GF-D8 (cell line): ENCODE results near the gene NLRC5.

Source experiments
- DNase-seq: peaks from one replicate; lab custom pipeline; 2025; lab: John Stamatoyannopoulos, UW

The NLRC5 gene, protein sequence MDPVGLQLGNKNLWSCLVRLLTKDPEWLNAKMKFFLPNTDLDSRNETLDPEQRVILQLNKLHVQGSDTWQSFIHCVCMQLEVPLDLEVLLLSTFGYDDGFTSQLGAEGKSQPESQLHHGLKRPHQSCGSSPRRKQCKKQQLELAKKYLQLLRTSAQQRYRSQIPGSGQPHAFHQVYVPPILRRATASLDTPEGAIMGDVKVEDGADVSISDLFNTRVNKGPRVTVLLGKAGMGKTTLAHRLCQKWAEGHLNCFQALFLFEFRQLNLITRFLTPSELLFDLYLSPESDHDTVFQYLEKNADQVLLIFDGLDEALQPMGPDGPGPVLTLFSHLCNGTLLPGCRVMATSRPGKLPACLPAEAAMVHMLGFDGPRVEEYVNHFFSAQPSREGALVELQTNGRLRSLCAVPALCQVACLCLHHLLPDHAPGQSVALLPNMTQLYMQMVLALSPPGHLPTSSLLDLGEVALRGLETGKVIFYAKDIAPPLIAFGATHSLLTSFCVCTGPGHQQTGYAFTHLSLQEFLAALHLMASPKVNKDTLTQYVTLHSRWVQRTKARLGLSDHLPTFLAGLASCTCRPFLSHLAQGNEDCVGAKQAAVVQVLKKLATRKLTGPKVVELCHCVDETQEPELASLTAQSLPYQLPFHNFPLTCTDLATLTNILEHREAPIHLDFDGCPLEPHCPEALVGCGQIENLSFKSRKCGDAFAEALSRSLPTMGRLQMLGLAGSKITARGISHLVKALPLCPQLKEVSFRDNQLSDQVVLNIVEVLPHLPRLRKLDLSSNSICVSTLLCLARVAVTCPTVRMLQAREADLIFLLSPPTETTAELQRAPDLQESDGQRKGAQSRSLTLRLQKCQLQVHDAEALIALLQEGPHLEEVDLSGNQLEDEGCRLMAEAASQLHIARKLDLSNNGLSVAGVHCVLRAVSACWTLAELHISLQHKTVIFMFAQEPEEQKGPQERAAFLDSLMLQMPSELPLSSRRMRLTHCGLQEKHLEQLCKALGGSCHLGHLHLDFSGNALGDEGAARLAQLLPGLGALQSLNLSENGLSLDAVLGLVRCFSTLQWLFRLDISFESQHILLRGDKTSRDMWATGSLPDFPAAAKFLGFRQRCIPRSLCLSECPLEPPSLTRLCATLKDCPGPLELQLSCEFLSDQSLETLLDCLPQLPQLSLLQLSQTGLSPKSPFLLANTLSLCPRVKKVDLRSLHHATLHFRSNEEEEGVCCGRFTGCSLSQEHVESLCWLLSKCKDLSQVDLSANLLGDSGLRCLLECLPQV (N-terminal part only)

DNA sequence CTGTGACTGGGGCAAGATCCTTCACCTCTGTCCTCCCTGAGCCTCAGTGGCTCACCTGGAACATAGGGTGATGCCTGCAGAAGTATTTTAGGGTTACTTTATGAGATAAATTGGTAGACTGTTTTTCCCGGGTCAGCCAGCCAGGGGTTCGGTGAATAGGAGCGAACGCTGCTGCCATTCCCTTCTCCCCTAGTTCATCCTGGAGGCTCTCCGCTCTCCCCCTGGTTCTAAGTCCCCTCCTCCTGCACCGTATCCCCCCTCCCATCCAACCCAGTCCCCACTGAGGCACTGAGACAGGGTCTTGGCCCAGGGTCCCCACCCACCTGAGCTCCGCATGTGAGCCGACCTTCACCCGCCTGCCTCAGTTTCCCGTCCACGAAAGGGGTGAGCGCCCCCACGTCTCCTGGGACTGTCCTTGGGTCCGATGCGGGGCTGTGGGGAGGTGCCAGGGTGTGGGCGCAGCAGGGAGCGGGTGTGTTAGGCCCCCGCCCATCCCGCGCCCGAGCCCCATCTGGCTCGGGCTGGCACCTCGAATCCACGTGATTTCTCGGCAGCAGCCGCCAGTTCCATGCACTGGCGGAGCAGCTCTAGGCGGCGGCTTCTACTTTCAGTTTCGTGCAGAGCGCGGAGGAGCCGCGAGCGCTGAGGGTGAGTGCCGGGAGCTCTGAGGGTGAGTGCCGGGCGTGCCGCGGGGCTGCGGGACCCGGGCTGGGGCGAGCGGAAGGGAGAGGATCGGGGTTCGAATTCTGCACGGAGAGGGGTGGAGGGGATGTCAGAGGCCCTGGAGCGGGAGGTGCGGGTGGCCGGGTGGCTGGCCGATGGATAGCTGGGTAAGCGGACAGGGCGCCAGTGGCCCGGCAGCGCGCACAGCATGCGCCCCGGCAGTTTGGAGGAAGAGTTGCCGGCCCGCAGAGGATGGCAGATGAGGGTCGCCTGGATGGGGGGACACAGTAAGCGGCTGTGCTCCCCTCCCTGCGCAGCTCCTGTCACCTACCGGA, at the start of gene NLRC5:
Gene NLRC5, plus strand, starts transcription at position 610 of the 998 bp plus-strand sequence. CDS start 31,156 bp downstream, outside the sequence.
- peak; percentile 59 for DNase-seq

DNA sequence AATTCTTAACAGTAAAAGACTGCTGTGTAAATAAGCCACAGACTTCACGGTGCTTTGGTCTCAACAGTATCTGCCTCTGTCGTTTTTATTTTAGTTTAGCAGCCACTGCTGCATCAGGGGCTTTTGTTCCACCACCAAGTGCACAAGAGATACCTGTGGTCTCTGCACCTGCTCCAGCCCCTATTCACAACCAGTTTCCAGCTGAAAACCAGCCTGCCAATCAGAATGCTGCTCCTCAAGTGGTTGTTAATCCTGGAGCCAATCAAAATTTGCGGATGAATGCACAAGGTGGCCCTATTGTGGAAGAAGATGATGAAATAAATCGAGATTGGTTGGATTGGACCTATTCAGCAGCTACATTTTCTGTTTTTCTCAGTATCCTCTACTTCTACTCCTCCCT, 49.6 kb upstream of the NLRC5 start:
- no peak for DNase-seq

DNA sequence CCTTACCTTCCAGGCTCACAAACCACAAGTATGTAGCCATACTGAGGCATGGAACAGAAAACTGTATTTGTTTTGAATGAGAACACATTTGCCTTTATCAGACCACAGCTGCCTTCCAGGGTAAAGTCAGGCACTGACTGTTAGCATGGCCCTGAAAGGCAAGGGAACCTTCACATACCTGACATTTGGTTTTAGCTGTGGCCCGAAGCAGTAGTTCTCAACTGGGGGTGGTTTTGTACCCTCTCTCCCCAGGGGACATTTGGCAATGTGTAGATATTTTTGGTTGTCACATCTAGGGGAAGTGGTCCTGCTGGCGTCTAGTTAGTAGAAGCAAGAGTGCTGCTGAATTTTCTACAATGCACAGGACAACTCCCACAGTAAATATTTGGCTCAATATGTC, 48.3 kb upstream of the NLRC5 start:
- no peak for DNase-seq

DNA sequence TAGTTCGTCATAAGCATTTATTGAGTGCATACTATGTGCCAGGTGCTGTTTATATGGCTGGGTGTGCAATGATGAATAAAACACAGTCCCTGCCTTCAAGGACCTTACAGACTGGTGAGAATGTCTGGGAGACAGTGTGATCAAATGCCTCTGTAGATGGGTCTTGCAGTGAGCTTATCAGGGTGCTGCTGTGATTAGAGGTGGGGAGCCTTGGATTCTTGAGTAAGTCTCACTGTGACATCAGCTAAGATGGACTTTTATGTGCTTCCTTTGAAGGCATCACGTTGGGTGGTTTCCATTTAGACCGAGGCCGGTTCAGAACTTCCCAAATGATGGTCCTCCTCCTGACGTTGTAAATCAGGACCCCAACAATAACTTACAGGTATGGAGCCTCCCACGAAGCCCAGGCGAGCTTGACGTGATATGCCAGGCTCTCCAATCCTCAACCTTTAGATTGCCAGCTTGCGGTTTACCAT, 47.5 kb upstream of the NLRC5 start:
- DNase-seq: no peak

DNA sequence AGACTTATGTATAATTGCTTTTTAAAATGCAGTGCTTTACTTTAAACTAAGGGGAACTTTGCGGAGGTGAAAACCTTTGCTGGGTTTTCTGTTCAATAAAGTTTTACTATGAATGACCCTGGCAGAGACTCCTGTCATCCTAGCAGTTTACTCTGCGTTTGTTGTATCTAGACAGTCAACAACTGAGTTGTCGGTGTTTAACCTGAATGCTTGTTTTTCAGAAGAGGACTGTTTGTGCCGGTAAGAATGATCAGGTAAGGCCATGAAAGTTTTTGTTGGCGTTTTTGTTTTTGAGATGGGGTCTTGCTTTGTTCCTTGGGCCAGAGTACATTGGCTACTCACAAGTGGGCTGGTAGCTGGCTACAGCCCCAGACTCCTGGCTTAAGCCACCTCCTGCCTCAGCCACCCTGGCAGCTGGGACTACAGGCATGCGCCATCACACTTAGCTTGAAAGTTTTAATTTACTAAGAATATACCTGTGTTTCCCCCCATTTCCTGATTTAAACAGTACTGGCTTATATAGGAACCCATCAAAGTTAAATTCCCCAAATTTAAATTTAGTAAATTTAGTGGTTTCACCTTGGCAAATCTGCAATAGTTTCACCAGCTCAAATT, 45.5 kb upstream of the NLRC5 start:
- DNase-seq: no peak

DNA sequence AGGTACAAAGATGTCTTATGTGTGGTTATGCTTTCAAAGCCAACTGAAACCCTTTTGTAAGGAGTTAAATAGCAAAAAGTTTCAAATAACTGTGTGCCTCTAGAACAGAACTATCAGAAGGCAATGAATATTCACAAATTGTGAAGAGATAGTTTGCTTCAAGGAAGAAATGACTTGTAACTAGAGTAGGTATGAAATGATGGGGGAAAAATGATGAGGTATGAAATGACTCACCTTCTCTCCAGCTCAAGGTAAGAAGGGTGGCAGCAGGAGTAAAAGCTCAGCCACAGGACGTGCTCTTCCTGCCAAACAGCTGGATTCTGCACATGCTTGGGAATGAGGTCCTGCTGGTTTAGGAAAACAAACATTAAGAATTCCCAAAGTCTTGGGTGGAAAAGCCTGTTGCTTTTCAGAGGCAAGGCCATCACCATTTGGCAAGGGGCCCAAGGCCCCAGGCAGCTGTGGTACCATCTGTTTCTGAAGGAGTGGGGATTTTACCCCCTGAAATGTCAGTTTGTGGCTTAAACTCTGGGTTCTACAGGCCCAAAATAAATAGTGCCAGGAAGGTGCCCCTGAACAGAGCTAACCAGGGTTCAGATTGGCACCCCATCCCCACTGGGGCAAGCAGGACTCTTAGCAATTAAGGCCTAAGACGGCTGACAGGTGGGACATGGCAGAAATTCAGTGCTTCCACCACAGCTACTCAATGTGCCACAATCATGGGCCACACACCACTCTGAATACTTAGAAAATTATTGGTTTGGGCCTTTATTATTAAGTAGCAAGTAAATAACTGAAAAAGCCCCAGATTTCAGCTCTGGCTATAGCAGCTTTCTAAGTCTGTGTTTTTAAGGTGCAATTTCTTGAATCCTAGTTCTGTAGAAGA, 44.2 kb upstream of the NLRC5 start:
- DNase-seq: no peak

DNA sequence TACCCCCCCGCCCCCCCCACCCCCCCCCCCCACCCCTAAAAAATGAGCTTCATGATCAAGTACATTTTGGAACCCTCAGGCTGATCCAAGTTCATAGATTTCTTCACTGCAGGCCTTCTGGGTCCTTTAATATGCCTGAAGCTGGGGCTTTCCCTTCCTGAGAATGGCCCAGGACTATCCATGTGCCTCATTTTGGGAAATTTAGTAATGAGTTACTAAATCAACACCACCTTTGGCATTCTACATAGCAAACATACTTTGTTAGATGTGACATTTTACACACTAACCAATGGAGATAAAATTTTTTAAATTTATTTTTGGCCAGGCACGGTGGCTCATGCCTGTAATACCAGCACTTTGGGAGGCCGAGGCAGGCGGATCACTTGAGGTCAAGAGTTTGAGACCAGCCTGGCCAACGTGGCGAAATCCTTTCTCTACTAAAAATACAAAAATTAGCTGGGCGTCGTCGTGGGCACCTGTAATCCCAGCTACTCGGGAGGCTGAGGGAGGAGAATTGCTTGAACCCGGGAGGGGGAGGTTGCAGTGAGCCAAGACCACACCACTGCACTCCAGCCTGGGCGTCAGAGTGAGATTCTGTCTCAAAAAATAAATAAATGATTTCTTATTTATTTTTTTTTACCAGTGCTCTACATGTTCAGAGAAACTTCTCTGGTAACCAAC, 43.4 kb upstream of the NLRC5 start:
- DNase-seq: no peak

DNA sequence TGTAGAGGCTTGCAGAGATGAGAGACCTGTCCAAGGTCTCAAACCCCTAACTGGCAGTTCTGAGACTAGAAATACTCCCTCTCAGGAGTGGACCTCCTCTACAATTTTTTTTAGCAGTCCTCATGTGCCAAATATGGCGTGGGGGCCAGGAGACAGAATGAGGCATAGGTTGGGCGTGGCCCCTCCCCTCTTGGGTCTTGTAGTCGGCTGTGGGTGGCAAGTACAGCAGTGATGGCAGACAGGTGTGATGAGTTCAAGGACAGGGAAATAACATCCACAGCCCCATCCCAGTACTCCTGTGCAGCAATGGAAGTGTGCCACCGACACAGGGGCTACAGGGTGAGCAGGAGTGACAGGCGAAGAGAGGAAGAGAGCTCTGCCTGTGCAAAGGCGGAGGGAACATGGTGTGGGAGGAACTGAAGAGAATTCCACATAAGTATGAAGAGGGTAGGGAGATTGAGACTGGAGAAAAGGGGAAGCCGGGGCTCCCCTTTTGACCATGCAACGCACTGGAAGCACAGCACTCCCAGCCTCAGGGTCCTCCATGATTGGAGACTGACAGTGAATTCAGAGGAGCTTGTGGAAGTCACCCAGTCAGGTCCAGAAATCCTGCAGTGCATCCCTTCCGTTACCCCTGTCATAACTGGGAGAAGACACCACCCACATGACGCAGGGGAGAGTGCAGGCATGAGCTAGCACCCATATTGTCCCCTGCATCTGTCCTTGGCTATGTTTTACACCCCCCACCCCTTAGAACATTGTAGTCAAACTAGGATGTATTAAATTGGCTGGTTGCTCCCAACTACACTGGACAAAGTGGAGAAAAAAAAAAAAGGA, 42.4 kb upstream of the NLRC5 start:
- DNase-seq: no peak

DNA sequence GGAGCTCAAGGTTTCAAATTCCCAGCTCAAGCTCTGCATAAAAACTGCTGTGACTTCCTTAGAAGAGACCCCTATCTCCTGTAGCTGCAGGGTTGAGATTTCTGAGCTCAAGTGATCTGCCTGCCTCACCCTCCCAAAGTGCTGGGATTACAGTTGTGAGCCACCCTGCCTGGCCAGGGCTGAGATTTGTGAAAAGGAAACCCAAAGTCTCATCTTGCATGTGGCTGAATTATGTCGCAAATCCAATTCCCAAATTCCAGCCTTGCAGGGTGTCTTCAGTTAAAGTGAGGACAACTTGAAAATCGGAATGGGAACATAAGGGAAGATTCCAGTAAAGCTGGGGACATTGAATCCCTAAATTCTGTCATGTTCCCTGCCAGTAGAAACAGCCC, 41.8 kb upstream of the NLRC5 start:
- DNase-seq: no peak

DNA sequence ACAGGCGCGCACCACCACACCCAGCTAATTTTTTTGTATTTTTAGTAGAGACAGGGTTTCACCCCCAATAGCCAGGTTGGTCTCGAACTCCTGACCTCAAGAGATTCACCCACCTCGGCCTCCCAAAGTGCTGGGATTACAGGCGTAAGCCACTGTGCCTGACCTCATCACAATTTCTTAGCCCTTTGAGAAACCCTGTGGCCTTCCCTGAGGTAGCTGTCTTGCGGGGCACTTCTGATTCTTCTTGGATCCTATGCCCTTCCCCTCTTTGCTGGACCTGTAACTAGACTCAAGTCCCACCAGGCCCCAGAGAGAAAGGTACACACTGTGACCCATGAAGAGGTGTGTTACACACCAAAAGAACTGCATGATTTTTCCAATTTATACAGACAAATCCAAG, 41.1 kb upstream of the NLRC5 start:
- no peak for DNase-seq

DNA sequence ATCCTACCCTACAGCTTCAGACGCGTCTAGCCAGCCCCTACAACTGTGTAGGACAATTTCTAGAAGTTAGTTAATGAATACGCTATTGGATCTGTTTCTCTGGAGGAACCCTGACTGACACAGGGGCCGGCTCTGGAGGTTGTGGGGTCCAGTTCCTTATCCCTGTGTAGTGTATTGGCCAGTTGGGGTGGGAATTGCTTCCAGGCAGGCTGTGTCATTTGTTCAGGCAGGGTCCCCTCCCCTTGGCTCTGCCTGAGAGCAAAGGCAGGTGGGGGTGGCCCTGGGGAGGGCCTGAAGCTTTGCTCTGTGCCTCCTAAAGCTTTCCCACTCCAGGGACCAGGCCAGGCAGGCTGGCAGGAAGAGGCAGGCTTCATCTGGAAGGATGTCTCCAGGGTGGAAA, 39.3 kb upstream of the NLRC5 start:
- no peak for DNase-seq

DNA sequence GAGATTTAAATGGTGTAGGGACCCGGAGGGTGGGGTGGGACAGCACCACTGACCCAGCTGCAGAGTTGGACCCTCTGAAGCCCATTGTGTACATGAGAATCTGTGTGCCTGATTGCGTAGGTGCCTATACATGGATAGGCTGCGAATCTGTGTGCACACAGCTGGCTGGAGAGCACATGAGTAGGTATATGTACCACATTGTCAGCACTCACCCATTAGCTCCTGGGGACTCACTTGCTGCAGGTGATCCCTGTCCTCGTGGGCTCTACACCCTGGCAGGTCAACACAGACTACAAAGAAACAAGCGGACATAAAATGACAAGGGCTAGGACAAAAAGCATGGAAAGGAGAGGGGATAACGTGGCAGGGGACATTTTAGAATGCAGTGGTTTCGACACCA, 38.9 kb upstream of the NLRC5 start:
- no peak for DNase-seq

DNA sequence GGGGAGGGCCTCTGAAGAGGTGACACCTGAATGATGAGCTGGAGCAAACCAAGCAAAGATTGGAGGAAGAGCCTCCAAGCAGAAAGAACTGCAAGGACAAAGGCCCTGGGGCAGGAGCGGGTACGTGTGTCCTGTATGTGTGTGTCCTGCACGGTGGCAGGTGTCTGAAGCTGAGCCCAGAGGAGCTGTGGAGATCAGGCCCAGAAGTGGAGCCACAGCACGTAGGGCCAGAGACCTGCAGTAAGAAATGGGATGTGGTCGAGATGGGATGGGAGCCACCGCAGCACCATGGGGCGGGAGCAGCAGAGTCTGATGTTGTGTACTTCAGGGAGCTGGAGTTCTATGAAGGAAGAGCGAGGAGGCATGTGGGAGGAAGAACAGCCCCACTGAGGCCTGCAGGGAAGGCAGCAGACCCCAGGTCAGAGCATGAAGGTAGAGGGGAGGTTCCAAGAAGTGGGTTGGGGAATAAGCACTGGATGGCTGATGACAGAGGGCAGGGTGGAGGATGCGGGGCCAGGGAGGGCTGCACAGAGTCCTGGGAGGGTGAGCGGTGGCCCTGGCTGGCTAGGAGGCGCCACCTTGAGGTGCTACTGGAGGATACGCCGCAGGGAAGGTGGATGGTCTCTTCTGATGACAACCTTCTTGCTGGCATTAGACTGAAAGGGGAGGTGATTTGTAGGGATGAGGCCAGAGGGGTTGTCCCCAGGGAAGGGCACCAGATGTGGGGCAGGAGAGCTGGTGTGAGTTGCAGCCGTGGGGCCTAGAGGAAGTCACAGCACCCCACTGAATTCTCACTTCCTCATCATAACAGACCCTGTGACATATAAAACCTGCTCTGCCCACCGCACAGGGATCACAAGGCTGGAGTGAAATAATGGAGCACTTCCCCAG, 38.2 kb upstream of the NLRC5 start:
- peak; percentile 52 for DNase-seq

DNA sequence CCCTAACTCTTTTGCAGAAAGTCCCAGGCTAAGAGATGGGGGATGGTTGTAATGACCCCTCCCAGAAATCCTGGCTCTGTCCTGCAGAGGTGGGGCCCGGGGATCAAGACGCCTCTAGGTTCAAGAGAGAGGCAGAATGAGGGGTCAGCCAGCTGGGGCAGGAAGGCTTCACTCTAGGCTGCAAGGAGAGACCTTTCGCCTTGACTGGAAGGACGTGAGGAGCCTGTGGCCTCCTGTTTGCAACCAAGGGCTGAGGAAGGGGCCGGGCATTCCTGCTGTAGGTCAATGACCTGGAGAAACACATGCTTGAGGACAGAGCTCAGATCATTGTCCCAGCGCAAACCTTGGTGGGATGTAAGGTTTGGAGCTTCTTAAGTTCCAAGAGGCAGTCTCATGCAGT, 36.4 kb upstream of the NLRC5 start:
- no peak for DNase-seq

DNA sequence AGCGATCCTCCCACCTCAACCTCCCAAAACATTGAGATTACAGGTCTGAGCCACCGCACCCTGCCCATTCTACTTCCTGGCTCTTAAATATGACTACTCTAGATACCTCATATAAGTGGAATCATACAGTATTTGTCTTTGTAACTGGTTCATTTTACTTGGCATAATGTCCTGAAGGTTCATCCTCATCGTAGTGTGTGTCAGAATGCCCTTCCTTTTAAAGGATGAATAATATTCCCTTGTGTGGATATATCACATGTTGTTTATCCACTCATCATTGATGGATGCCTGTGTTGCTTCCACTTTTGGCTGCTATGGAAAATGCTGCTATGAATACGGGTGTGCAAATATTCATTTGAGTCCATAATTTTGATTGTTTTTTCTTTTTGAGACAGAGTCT, 33.3 kb upstream of the NLRC5 start:
- no peak for DNase-seq

DNA sequence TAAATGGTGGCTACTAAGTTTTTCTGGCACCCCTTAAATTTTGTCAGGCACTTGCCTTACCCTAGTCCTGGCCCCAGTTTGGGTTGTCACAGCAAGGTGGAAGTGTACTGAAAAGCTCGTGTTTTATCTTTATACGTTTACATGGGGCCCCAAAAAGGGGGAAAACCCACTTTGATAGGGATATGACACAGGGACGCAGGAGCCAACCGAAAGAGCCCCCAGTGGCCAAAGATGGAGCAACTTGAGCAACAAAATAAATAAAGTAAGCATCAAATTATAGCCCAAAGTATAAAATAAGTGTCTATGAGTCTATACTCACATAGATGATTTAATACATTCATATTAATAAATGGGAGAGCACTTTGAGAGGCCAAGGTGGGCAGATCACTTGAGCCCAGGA, 32.6 kb upstream of the NLRC5 start:
- no peak for DNase-seq

DNA sequence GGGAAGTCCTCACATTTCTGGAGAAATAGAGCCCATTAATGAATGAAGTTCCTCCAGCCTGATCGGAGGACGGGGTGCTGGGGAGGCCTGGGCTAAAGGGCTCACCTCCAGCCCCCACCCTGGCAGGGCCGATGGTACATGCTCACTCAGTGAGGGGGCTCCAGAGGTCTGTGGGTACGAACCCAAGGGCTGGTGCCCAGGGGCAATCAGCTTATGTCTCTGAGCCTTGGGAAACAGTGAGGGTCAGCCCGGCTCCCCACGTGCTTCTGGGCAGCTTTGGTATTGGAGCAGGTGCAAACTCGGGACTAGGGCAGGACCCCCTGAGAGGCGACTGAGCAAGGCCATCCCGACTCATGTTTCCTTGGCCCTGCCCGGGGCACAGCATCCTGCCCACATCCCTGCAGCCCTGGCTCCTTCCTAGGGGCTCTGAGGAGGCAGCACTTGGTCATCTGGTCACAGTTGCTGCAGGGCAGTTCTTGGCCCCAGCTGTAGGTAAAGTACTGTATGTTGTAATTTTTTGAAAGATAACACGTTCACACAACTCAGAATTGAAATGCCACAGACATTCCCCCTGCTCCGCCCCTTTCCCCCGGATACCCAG, 28.6 kb upstream of the NLRC5 start:
- no peak for DNase-seq
